HG03460 (cell line): ENCODE measurements around the gene TTLL13.

Source experiments
- ATAC-seq: cut with Tn5 transposase; IDR thresholded peaks from one replicate; pipeline ENCODE4 v1.9.1; 2021; ENCODE audit not compliant: unreplicated experiment

TTLL13 gene

GRCh38 chr15:90214553-90215196 lies 34.7 kb upstream of the TTLL13 start:
- ATAC-seq: no peak

- no peak for ATAC-seq
Measured at GRCh38 chr15:90217671-90218394, 31.5 kb upstream of the TTLL13 start.

- peak; percentile 51 for ATAC-seq
Measured at GRCh38 chr15:90219421-90220141, 29.8 kb upstream of the TTLL13 start.

- ATAC-seq: no peak
Measured at GRCh38 chr15:90221246-90221900, 28.0 kb upstream of the TTLL13 start.

GRCh38 chr15:90222547-90222946 lies 26.8 kb upstream of the TTLL13 start:
- no peak for ATAC-seq

GRCh38 chr15:90223441-90224165 lies 25.8 kb upstream of the TTLL13 start:
- no peak for ATAC-seq

GRCh38 chr15:90225047-90225446 lies 24.3 kb upstream of the TTLL13 start:
- no peak for ATAC-seq

- no peak for ATAC-seq
Measured at GRCh38 chr15:90225504-90226234, 23.7 kb upstream of the TTLL13 start.

- ATAC-seq: no peak
Measured at GRCh38 chr15:90227336-90227735, 22.0 kb upstream of the TTLL13 start.

GRCh38 chr15:90227816-90228772 lies 21.3 kb upstream of the TTLL13 start:
- ATAC-seq: no peak

- ATAC-seq: no peak
Measured at GRCh38 chr15:90228960-90229359, 20.4 kb upstream of the TTLL13 start.

- ATAC-seq: no peak
Measured at GRCh38 chr15:90230071-90230494, 19.3 kb upstream of the TTLL13 start.

GRCh38 chr15:90230610-90231009 lies 18.7 kb upstream of the TTLL13 start:
- no peak for ATAC-seq

GRCh38 chr15:90231028-90232017 lies 18.0 kb upstream of the TTLL13 start:
- ATAC-seq: no peak

- no peak for ATAC-seq
Measured at GRCh38 chr15:90232196-90232595, 17.2 kb upstream of the TTLL13 start.

GRCh38 chr15:90232941-90233386 lies 16.4 kb upstream of the TTLL13 start:
- no peak for ATAC-seq

- ATAC-seq: peak; percentile 79
Measured at GRCh38 chr15:90233387-90234095, 15.8 kb upstream of the TTLL13 start, which contains the start of gene CIB1. Gene CIB1, minus strand, starts transcription at chr15:90233941. Its CDS starts 56 bp downstream, at chr15:90233885.
